Glomerular endothelial cell (primary cell): ENCODE measurements around the gene MGMT. TPM values are rescaled to one million over a fixed set of nuclear protein-coding genes. Genes with fewer than 3 reads are reported as not detected.

Source experiments
- DNase-seq: peaks from one replicate; pipeline ENCODE4 v3.0.0-alpha.2; 2011; ENCODE audit warnings: low read depth, low spot score; ENCODE audit errors: extremely low read depth
- total RNA-seq: library from RNA; depleted of rRNA; stranded (reverse); fragments of >200 nt; gene quantifications from 2 replicates; pipeline ENCODE4 v1.2.3, GENCODE V29; 2015

MGMT gene
- total RNA-seq, 1 donor from 2014 or later = 26.5 TPM

DNA sequence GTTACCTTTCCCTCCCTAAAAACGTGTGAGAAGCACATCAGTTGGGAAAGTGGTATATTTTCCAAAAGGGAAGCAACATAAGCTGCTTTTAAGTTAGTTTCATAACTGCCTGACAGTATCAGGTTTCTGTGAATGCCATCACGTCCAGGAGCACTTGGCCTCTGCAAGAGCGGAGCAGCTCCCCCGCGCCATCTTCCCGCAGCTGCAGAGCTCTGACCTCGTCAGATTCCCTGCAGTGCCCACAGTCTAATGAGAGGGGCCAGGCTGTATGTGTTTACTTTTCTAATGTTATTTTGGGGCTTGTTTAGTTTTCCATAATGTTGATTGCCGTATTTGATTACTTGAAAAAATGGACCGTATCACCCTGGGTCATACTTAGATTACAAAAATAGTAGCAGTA is 74.2 kb downstream of the MGMT start:
- DNase-seq = no peak

DNA sequence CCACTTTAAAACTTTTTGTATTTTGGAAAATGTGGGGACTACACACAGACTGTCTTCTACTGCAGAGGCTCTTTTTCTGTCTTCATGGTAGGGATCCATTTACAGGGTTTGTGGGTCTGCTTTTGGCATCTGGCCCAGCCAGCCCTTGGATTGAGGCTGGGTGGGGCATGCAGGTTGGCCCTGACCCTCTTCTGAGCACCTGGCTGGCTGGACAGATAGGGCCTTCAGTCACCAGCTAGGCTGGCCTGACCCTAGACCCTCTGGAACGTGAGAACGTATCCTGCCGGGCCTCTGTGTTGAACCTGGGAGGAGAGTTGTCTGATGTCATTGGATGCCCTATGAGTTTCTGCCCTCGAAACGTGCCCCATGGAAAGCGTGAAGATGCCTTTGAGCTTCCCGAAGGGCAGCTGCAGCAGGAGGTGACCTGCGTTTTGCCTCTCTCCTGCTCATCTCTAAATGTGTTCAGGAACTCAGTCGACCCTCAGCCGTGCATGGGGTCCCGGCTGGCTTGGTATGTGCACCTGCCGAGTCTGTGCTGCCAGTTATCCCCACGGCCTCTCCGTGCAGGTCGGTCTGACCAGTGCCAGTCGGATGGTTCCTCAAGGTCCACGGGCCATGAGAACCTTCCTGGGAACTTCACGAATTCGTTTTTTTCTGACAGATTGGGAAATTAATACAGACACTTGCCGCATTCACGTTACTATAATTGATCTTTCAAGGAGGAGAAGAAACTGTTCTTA is 74.9 kb downstream of the MGMT start:
- DNase-seq = no peak

GRCh38 chr10:129542589-129542988 is 75.5 kb downstream of the MGMT start:
- no peak for DNase-seq

DNA sequence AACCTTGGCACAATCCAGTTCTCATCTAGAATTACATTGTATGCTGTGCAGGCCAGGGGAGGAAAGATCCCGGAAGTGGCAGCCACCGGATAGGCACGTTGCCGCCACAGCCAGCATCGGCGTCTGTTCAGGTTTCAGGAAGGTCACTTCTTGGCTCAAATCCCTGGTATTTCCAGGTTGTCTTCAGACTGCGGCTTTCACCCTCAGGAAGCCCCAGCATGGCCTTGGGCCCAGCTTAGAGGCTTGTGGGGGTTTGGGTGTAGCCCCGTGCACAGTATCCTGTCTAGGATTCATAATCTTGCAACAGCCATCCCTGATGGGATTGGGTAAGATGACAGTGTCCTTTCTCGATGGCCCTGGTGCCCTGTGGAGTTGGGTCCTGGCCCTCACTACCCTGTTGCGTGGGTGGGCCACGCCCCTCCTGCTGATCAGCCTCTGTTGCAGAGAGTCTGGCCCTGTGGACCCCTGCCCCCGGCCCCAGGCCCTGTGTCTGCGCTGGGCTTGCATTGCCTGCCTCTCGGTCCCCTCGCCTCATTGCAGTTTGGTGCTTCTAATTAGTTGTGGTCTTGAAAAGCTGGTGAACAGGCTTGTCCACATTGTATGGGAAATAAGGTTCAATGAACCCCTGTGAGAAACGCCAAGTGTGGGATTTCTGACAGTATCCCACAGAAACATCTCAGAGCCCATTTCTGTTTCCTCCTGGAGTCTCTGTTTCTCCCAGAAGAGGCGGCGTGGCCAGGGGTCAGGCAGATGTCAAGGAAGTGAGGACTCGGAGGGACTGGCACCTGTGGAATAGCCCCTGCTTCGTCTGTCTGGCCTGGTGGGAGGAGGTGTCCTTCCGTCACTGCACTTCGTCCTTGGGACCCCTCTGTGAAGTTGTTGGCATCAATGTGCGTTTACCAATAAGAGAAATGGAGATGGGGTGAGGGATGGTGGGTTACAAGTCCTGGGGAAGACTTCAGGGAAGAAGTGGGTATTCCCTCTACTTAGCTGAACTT is 77.5 kb downstream of the MGMT start:
- DNase-seq = no peak

GRCh38 chr10:129545261-129545660 is 78.2 kb downstream of the MGMT start:
- no peak for DNase-seq

GRCh38 chr10:129546106-129546505 is 79.1 kb downstream of the MGMT start:
- DNase-seq = no peak

DNA sequence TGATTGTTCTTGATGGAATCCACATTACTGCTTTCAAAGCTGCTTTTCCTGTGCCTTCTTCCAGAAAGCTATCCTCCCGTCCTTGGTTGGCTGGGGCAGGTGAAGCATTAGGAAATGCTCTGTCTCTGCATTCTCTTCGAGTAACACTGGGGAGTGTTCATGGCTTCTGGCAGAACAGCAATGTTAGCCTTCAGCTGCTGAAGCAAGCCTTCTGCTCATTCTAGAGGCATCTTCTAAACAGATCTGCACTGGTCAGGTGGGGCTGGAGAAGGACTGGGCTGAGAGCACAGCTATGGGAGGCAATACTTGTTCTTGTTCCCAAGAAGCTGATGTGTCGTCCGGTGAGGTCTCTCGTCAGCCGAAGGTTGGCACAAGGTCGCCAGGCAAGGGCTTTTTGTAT is 80.6 kb downstream of the MGMT start:
- no peak for DNase-seq

GRCh38 chr10:129548600-129548999 is 81.6 kb downstream of the MGMT start:
- no peak for DNase-seq

GRCh38 chr10:129550076-129550475 is 83.0 kb downstream of the MGMT start:
- no peak for DNase-seq

GRCh38 chr10:129550658-129551057 is 83.6 kb downstream of the MGMT start:
- DNase-seq = no peak

GRCh38 chr10:129552119-129552518 is 85.1 kb downstream of the MGMT start:
- DNase-seq = no peak

DNA sequence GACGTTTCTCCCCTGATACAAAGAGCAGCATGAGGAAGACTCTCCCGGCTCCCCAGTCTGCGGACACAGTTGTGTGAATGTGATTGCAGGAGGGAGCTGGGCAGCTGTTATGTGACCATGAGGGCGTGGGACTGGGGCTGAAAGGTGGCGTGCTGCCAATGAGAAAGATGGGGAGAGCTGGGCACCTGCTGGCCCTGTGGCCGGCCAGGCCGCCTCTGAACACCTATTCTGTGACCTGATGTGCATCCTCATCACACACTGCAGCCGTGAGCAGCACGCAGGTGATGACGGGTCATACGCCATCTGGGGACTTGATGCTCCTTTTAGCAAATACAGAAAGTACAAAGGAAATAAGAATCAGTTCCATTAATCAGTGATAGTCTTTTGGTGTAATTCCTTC is 86.9 kb downstream of the MGMT start:
- no peak for DNase-seq

DNA sequence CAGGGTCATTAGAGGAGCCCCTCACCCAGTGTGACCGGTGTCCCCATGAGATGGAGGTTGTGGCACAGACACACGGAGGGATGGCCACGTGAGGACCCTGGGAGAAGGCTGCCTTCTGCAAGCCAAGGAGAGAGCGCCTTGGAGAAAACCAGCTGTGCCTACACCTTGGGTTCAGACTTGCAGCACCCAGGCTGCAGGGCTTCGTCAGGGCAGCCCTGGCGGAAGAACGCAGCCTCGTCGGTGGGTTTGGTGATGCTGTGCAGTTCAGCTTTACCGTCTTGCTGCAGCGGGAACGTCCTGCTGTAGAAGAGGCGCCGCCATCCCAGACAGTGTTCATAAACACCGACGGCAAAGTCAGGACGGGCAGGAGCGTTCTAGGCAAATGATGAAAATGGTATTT is 89.3 kb downstream of the MGMT start:
- no peak for DNase-seq

GRCh38 chr10:129560361-129560760 is 93.3 kb downstream of the MGMT start:
- no peak for DNase-seq

- no peak for DNase-seq
These were observed 95.4 kb downstream of the MGMT start for GRCh38 chr10:129562487-129562886.

DNA sequence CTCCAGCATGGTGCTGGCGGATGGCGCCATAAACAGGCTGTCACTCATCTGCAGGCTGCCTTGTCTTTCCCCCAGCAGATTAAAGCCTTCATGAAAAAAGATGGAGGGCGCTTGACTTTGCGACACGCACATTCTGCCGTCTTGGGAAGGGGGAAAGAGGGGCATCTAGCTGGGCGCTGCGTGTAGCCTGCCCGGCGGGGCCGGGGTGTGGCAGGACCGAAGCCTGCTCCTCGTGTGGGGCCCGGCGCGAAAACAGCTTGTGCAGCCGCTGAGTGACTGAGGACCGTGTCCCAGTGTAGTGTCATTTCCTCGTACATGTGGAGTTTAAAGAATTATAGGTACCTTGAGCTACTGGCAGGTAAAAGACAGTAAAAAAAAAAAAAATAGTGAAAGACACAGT is 97.9 kb downstream of the MGMT start:
- no peak for DNase-seq

GRCh38 chr10:129568583-129569344 is 101.7 kb downstream of the MGMT start:
- no peak for DNase-seq

DNA sequence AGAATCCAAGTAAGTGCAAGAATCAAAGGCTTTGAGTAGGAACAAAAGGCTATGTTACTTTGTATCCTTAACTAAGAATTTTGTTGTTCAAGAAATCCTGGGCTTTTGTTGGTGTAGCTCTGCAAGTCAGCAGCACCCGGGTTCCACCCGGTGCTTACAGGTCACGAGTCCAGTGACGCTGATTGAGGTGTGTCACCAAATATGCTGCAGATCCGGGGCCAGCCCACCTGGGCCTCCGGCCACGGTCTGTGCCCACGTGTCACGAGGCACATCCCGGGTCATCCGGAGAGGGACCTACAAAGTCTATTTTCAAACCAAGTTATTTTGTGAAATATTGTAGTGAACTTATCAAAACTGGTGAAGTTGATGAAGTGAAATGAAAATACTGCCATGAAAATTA is 103.1 kb downstream of the MGMT start:
- DNase-seq = no peak

GRCh38 chr10:129579228-129579627 is 112.2 kb downstream of the MGMT start:
- no peak for DNase-seq

DNA sequence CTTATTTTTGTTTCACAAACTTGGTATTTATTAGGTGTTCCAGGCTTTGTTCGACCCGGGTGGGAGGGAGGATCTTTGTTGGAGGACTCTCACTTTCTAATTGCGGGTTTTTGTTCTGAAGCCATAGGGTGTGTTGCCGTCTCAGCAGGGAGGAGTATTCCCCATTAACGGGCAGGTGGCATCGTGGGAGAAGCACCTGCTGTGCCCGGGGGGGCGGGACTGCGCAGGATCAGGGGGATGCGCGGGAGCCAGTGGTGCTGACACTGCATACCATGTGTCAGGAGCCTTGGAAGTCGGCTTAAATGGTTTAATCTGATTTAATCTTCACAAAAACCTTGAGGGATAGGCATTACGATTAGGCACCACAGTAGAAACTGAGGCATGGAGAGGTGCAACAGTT is 113.0 kb downstream of the MGMT start:
- no peak for DNase-seq

GRCh38 chr10:129580901-129581300 is 113.9 kb downstream of the MGMT start:
- no peak for DNase-seq
